K562 (cell line): ENCODE measurements around the gene CCDC9B. TPM values are rescaled to one million over a fixed set of nuclear protein-coding genes. Genes with fewer than 3 reads are reported as not detected.

Source experiments
- ADNP ChIP-seq: fragments of 200-800 bp; sonication (Bioruptor generic); IDR thresholded peaks from 2 replicates; pipeline ENCODE4 v1.6.1; 2016; ENCODE audit warnings: missing genetic modification characterization, missing compliant biosample characterization
- BRD4 ChIP-seq: fragments of 200-600 bp; sonication (generic); IDR thresholded peaks from 2 replicates; pipeline ENCODE4 v1.6.1; 2017; ENCODE audit warnings: inconsistent platforms
- GATAD2B ChIP-seq: fragments of 450-650 bp; IDR thresholded peaks from 2 replicates; pipeline ENCODE4 v1.6.1; 2017; ENCODE audit warnings: mild to moderate bottlenecking, borderline replicate concordance
- ILF3 ChIP-seq: fragments of 450-650 bp; IDR thresholded peaks from 2 replicates; pipeline ENCODE4 v1.6.1; 2018; ENCODE audit warnings: antibody characterized with exemption, mild to moderate bottlenecking, moderate library complexity, borderline replicate concordance
- NR1H2 ChIP-seq: sonication (generic); formaldehyde crosslinking; IDR thresholded peaks from 2 replicates; pipeline ENCODE4 v1.4.0; 2020; ENCODE audit warnings: mild to moderate bottlenecking, missing genetic modification reagents
- SIN3A ChIP-seq, 2 experiments: fragments of 150-350 bp in 1 of 2; IDR thresholded peaks; 2 replicates each; pipeline ENCODE4 v1.6.1; 2011 to 2016; ENCODE audit warnings: borderline replicate concordance in 2 of 2, low read depth in 2 of 2, low read length in 2 of 2, mild to moderate bottlenecking in 2 of 2, moderate library complexity in 2 of 2; ENCODE audit not compliant: control insufficient read depth in 1 of 2
- ZNF140 ChIP-seq: fragments of 250-450 bp; sonication (Bioruptor Pico); IDR thresholded peaks from 2 replicates; pipeline ENCODE4 v1.8.0; 2021; ENCODE audit warnings: moderate library complexity, mild to moderate bottlenecking, inconsistent platforms
- polyA plus RNA-seq, 8 experiments: library from polyadenylated mRNA; depleted of rRNA in 4 of 8; stranded (reverse) in 5 of 8; unstranded in 3 of 8; fragments of >200 nt; fragmentation: Nextera tagmentation in 2 of 8; fragmentation: Illumina TruSeq in 1 of 8; extraction: Ambion mirVana in 2 of 8; extraction: Trizol in 1 of 8; gene quantifications; 2 replicates each; pipeline versions ENCODE4 v1.2.1 to v1.2.3, GENCODE V29; 2011 to 2014; ENCODE audit warnings: inconsistent platforms in 1 of 8, missing spikeins in 1 of 8
- total RNA-seq, 7 experiments: library from RNA; depleted of rRNA in 6 of 7; stranded (reverse); fragments of >200 nt in 6 of 7; fragmentation: Illumina TruSeq in 2 of 7; extraction: Trizol in 2 of 7; gene quantifications; 2 replicates each; pipeline versions ENCODE4 v1.2.1 to v1.2.3, GENCODE V29; 2011 to 2021; ENCODE audit warnings: low replicate concordance in 1 of 7
- TF ChIP-seq, protein P1 (sequence below), 2 experiments: fragments of 450-650 bp; IDR thresholded peaks; 2 replicates each; pipeline ENCODE4 v1.6.1; 2016; ENCODE audit warnings: mild to moderate bottlenecking in 2 of 2, borderline replicate concordance in 1 of 2, low read depth in 1 of 2, moderate library complexity in 1 of 2
- TF ChIP-seq, protein P2 (sequence below), 2 experiments: IDR thresholded peaks; 2 replicates each; pipeline ENCODE4 v1.6.1; 2011; ENCODE audit warnings: borderline replicate concordance in 1 of 2, control low read depth in 1 of 2, low read depth in 1 of 2, low read length in 1 of 2, mild to moderate bottlenecking in 1 of 2, mixed read lengths in 1 of 2, moderate library complexity in 1 of 2; ENCODE audit not compliant: insufficient read depth in 1 of 2, insufficient read length in 1 of 2, poor library complexity in 1 of 2, severe bottlenecking in 1 of 2; ENCODE audit errors: extremely low read depth in 1 of 2
- TF ChIP-seq, protein P3 (sequence below): fragments of 250-450 bp; sonication (Bioruptor Pico); IDR thresholded peaks from 2 replicates; pipeline ENCODE4 v1.5.0; 2022; ENCODE audit warnings: mild to moderate bottlenecking
- TF ChIP-seq, protein P4 (sequence below), 2 experiments: fragments of 200-800 bp in 1 of 2; sonication (Bioruptor generic) in 1 of 2; sonication (generic) in 1 of 2; formaldehyde crosslinking in 1 of 2; IDR thresholded peaks in 1 of 2; conservative IDR thresholded peaks in 1 of 2; 2 replicates each; pipeline versions ENCODE4 v1.5.0 to v1.6.1; 2016 to 2020; ENCODE audit warnings: missing compliant biosample characterization in 1 of 2, missing genetic modification characterization in 1 of 2, missing genetic modification reagents in 1 of 2

The CCDC9B gene
- total and polyA plus RNA-seq, 9 of the 15 experiments (the other 6 are each of a cell fraction or from before 2014, with no cell fraction given) = 0.01 to 0.47 (median 0.15) TPM; not detected in 1

DNA sequence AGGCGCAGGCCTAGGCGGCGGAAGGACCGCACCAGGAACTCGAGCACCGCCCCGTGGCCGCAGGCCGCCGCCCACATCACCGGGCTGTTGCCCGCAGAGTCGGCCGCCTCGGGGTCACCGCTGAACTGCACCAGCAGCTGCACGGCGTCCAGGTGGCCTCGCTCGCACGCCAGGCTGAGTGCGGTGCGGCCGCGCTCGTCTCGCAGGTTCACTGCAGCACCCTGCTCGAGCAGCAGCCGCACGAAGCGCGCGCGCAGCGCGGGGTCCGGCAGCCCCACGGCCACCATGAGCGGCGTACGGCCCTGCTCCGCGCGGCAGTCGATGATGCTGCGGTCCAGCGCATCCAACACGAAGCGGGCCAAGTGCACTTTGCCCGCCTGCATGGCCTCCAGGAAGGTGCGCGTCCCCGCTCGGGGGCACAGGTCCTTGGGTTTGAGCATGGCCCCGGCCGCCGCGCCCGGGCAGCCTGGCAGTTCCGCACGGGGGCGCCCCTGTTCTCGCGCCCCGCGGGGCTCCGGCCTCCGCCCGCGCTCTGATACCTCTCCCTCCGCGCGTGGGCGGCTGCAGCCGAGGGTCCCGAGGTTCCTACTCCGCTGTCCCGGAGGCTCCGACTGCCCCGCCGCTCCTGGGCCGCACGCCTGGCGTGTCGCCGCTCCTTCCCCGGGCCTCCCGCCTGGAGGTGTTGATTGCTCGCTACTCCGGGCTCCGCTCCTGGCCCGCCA lies 58.4 kb downstream of the CCDC9B start (continued):
- TF ChIP-seq, protein P1, sequence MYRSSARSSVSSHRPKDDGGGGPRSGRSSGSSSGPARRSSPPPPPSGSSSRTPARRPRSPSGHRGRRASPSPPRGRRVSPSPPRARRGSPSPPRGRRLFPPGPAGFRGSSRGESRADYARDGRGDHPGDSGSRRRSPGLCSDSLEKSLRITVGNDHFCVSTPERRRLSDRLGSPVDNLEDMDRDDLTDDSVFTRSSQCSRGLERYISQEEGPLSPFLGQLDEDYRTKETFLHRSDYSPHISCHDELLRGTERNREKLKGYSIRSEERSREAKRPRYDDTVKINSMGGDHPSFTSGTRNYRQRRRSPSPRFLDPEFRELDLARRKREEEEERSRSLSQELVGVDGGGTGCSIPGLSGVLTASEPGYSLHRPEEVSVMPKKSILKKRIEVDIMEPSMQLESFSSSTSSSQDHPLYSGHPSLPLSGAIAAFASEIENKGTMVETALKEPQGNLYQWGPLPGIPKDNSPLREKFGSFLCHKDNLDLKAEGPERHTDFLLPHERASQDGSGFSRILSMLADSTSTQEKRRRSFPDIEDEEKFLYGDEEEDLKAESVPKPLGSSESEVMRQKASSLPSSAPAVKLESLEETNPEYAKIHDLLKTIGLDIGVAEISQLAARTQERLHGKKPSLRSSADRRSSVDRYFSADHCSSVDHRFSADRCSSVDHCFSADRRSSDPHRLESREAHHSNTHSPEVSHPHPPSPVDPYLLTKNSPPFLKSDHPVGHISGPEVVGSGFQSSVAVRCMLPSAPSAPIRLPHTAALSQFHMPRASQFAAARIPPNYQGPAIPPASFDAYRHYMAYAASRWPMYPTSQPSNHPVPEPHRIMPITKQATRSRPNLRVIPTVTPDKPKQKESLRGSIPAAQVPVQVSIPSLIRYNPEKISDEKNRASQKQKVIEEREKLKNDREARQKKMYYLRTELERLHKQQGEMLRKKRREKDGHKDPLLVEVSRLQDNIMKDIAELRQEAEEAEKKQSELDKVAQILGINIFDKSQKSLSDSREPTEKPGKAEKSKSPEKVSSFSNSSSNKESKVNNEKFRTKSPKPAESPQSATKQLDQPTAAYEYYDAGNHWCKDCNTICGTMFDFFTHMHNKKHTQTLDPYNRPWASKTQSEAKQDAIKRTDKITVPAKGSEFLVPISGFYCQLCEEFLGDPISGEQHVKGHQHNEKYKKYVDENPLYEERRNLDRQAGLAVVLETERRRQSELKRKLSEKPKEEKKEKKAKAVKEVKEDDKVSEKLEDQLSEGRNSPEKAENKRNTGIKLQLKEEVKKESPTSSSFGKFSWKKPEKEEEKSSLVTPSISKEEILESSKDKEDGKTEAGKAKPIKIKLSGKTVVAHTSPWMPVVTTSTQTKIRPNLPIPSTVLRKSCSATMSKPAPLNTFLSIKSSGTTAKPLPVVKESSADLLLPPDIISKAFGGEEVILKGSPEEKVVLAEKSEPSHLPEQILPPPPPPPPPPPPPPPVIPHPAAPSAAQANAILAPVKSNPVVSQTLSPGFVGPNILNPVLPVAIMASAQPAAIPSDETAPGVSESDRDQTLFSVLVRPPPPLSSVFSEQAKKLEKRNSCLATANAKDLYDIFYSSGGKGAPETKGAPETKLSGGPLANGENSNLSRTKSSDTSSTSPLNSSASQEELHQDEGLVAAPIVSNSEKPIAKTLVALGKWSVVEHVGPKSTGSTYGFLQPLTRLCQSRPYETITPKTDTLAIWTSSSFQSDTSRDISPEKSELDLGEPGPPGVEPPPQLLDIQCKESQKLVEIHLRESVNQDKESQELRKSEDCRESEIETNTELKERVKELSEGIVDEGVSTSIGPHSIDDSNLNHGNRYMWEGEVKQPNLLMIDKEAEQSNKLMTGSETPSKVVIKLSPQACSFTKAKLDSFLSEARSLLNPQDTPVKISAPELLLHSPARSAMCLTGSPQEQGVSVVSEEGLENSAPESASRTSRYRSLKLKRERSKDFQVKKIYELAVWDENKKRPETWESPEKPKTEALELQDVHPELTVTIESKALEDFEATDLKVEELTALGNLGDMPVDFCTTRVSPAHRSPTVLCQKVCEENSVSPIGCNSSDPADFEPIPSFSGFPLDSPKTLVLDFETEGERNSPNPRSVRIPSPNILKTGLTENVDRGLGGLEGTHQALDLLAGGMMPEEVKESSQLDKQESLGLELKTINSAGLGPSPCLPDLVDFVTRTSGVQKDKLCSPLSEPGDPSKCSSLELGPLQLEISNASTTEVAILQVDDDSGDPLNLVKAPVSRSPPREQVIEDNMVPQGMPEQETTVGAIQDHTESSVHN (IDR thresholded peaks at IDR 0.05; ENCODE audit: borderline replicate concordance in 1 of 2, low read depth in 1 of 2) = no peak
- TF ChIP-seq ZNF140 (no peak), ILF3 (no peak), NR1H2 (CRISPR knock-in tag) (no peak), GATAD2B (no peak), ADNP (tag) (no peak), BRD4 (no peak), SIN3A (IDR thresholded peaks at IDR 0.05; ENCODE audit: borderline replicate concordance in 2 of 2, control insufficient read depth in 1 of 2, low read depth in 2 of 2, low read length in 2 of 2) (no peak)
- TF ChIP-seq, protein P2, sequence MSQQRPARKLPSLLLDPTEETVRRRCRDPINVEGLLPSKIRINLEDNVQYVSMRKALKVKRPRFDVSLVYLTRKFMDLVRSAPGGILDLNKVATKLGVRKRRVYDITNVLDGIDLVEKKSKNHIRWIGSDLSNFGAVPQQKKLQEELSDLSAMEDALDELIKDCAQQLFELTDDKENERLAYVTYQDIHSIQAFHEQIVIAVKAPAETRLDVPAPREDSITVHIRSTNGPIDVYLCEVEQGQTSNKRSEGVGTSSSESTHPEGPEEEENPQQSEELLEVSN (IDR thresholded peaks at IDR 0.05; ENCODE audit: borderline replicate concordance in 1 of 2, extremely low read depth in 1 of 2, insufficient read depth in 1 of 2, insufficient read length in 1 of 2, low read depth in 1 of 2, low read length in 1 of 2, poor library complexity in 1 of 2, severe bottlenecking in 1 of 2) = peak; percentile 63 to 90
- TF ChIP-seq, protein P3, sequence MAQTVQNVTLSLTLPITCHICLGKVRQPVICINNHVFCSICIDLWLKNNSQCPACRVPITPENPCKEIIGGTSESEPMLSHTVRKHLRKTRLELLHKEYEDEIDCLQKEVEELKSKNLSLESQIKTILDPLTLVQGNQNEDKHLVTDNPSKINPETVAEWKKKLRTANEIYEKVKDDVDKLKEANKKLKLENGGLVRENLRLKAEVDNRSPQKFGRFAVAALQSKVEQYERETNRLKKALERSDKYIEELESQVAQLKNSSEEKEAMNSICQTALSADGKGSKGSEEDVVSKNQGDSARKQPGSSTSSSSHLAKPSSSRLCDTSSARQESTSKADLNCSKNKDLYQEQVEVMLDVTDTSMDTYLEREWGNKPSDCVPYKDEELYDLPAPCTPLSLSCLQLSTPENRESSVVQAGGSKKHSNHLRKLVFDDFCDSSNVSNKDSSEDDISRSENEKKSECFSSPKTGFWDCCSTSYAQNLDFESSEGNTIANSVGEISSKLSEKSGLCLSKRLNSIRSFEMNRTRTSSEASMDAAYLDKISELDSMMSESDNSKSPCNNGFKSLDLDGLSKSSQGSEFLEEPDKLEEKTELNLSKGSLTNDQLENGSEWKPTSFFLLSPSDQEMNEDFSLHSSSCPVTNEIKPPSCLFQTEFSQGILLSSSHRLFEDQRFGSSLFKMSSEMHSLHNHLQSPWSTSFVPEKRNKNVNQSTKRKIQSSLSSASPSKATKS (CRISPR knock-in tag) = no peak
- TF ChIP-seq, protein P4, sequence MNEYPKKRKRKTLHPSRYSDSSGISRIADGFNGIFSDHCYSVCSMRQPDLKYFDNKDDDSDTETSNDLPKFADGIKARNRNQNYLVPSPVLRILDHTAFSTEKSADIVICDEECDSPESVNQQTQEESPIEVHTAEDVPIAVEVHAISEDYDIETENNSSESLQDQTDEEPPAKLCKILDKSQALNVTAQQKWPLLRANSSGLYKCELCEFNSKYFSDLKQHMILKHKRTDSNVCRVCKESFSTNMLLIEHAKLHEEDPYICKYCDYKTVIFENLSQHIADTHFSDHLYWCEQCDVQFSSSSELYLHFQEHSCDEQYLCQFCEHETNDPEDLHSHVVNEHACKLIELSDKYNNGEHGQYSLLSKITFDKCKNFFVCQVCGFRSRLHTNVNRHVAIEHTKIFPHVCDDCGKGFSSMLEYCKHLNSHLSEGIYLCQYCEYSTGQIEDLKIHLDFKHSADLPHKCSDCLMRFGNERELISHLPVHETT (CRISPR knock-in tag; conservative IDR thresholded peaks at IDR 0.05 in 1 of 2, IDR thresholded peaks at IDR 0.05 in 1 of 2) = no peak
